Stromal cell of bone marrow (primary cell): Measurements from ENCODE around the gene AKR1C4.
"Not testable (repeated sequence)": the region's sequence is repeated elsewhere in the genome, so short reads cannot be mapped to it uniquely, and the experiment has no call there.

Experiments used
- DNase-seq: peaks from one replicate; pipeline ENCODE4 v3.0.0-alpha.2; 2012; ENCODE audit warnings: low read depth

Gene AKR1C4

DNA sequence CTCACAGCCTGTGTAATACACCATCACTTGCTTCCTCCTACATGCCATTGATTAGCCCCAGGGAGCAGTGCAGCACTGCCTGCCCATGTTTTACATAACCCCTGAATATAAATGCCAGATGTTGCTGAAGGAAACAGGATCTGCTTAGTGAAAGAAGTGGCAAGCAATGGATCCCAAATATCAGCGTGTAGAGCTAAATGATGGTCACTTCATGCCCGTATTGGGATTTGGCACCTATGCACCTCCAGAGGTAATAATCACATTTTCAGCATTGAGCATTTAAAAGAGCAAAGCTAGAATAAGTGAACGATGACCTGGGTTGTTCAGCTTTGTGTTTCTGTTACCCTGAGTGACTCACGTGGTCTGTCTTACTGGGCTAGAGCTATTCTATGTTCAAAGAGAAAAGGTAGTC lies at the start of gene AKR1C4:
AKR1C4 (plus strand) TSS at position 136 of the 412 bp plus-strand sequence; CDS start at position 167, 31 bp downstream.
- DNase-seq: peak; percentile 6

DNA sequence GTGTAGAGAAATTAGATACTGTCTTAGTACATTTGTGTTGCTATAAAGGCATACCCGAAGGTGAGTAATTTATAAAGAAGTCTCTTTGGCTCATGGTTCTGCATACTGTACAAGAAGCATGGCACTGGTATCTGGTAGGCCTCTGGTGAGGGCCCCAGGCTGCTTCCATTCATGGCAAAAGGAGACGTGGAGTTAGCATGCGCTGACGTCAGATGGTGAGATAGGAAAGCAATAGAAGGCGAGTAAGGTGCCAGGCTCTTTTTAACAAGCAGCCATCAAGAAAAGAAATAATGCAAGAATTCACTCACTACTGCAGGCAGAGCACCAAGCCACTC lies 49.8 kb upstream of the AKR1C4 start:
- DNase-seq: no peak

GRCh38 chr10:5147255-5147980 lies 49.2 kb upstream of the AKR1C4 start:
- DNase-seq: no peak

- no peak for DNase-seq
Measured at GRCh38 chr10:5147981-5148677, 48.5 kb upstream of the AKR1C4 start.

- DNase-seq: no peak
Measured at GRCh38 chr10:5148678-5149032, 48.0 kb upstream of the AKR1C4 start.

GRCh38 chr10:5151076-5151475 lies 45.6 kb upstream of the AKR1C4 start:
- no peak for DNase-seq

- DNase-seq: no peak
Measured at GRCh38 chr10:5155951-5156350, 40.7 kb upstream of the AKR1C4 start.

DNA sequence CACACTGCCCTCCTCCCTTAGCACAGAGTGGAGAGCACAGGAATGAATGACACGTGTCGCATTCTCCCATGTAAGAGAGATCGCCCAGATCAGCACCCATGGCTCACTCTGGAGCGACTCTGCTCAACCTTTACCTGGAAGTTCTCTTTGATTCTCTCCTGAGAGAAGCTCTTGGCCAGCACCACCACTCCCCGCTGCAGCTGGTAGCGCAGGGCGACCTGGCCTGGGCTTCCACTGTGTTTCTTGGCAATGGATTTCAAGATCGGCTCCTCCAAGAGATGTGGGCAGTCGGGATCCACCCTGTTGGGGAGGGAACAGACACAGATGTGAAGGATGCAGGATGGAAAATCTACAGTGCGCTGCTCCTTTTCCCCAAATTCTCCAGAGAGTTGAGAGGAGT lies 39.1 kb upstream of the AKR1C4 start:
- no peak for DNase-seq

- DNase-seq: no peak
Measured at GRCh38 chr10:5159126-5159525, 37.5 kb upstream of the AKR1C4 start.

DNA sequence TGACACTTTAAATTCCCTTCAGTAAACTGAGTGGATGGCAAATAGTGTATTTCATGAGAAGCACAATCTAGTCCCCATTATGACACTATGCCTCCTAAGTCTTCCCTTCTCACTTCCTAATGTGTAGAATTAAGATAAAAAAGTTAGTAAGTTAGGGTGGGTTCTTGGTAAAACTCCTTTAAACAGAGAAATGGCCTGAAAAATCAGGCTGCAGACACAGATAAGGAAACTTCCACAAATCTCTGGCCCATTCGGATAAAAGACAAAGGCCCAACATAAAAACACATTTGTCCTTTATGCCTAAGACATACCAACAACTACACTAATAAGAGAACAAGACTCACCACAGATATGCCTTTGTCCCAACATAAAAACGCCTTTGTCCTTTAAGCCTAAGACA lies 33.1 kb upstream of the AKR1C4 start:
- no peak for DNase-seq

DNA sequence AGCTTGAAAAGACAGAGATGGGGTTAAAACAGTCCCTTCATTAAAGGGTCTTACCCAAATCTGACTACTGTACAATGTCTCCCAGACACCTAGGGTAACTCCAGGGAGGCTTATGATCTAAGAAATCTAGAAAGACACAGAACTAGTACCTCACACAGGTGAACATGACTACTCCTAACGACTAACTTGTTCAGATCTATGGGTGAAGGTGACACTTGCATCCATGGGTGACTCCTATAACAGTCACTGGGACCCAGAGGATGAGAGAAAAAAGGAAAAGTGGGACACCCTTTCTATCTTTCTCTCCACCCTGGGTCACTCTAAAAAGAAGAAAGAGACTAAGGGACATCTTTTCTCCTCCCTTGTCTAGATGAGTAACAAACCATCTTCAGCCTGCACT lies 30.9 kb upstream of the AKR1C4 start:
- no peak for DNase-seq

DNA sequence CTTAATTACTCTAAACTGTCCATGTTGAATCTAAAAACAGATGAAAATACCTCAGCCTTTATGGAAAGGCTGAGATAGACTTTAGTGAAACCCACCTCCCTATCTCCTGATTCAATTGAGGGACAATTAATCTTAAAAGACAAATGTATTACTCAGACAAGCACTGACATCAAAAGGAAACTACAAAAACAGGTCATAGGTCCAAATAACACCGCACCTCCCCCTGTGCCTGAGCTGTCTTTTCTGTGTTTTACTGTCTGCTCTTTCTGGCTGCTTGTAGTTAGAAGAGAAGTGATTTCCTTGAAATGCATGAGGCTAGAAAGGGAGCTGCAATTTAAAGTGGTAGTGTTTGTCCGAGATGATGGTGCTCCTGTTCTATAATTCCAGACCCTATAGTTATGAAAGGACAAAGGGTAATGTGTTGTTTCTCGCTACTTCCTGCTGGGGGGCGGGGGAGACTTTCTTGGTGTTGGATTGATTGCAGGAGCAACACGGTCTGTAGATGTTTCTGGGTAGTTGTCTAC lies 27.7 kb upstream of the AKR1C4 start:
- no peak for DNase-seq

GRCh38 chr10:5175581-5175980 lies 21.1 kb upstream of the AKR1C4 start:
- DNase-seq: not testable (repeated sequence)

DNA sequence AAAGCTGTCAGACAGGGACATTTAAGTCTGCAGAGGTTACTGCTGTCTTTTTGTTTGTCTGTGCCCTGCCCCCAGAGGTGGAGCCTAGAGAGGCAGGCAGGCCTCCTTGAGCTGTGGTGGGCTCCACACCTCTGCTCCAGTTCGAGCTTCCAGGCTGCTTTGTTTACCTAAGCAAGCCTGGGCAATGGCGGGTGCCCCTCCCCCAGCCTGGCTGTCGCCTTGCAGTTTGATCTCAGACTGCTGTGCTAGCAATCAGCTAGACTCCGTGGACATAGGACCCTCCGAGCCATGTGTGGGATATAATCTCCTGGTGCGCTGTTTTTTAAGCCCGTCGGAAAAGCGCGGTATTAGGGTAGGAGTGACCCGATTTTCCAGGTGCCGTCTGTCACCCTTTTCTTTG lies 16.1 kb upstream of the AKR1C4 start:
- not testable (repeated sequence) for DNase-seq

- DNase-seq: no peak
Measured at GRCh38 chr10:5183923-5184322, 12.7 kb upstream of the AKR1C4 start.

- DNase-seq: no peak
Measured at GRCh38 chr10:5184987-5185775, 11.5 kb upstream of the AKR1C4 start, which contains the start of gene AKR1C8. Gene AKR1C8, minus strand, starts transcription at chr10:5185150. Its CDS starts 46 bp downstream, at chr10:5185104.

GRCh38 chr10:5187867-5188266 lies 8.8 kb upstream of the AKR1C4 start:
- DNase-seq: no peak

GRCh38 chr10:5188358-5188757 lies 8.3 kb upstream of the AKR1C4 start:
- no peak for DNase-seq

DNA sequence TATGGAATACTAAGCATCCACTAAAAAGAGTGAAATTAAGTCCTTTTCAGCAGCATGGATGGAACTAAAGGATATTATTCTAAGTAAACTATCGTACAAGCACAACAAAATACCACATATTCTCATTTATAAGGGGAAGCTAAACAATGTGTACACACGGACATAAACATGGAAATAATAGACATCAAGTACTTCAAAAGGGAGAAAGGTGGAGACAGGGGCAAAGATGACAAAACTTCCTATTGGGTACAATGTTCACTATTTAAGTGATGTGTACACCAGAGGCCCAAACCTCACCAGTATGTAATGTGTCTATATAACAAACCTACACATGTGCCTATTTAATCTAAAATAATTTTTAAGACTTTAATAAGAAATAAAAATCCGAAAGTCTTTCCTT lies 2.2 kb upstream of the AKR1C4 start:
- no peak for DNase-seq

DNA sequence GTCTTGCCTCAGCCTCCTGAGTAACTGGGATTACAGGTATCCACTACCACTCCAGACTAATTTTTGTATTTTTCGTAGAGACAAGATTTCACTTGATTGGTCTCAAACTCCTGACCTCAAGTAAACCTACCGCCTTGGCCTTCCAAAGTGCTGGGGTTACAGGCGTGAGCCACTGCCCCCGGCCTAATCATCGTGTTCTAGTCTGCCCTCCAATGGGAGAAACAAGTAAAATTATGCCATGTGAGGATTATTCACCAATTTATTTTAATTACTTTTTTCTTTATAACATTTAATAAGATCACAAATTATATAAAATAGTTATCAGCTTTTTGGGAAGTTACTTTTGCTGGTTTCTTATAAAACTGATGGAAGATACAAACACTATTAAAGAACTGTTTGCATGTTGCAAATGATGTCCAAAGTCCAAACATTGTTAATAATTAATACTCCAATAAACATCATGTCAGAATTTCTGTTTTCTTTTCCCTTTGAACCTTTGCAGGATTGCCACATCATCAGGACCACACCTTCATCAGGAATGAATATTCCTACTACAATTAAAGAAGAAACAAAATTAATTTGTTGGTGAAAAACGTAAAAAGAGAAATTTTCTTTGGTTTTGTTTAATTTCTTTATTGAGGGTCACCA lies 786 bp upstream of the AKR1C4 start:
- DNase-seq: no peak

- peak; percentile 14 for DNase-seq
Measured at GRCh38 chr10:5198386-5198785, 1.7 kb downstream of the AKR1C4 start.

- DNase-seq: no peak
Measured at GRCh38 chr10:5199398-5199797, 2.8 kb downstream of the AKR1C4 start.
